H1 (cell line): ENCODE results near the gene GTF2H3.

Source experiments
- ATF3 ChIP-seq: IDR thresholded peaks from 2 replicates; pipeline ENCODE4 v1.6.1; 2011; ENCODE audit warnings: low read depth, mild to moderate bottlenecking, low read length; ENCODE audit not compliant: insufficient read depth
- CTCF ChIP-seq, 3 experiments: IDR thresholded peaks; 1 replicate in 2 of 3; 2 replicates in 1 of 3; pipeline versions ENCODE4 v1.5.1 to v1.6.1; 2011; ENCODE audit warnings: low read length in 3 of 3, mild to moderate bottlenecking in 3 of 3, inconsistent platforms in 2 of 3, low read depth in 1 of 3, moderate library complexity in 1 of 3; ENCODE audit not compliant: insufficient read depth in 1 of 3; ENCODE audit errors: control extremely low read depth in 1 of 3
- EP300 ChIP-seq, 2 experiments: IDR thresholded peaks; 1 replicate in 1 of 2; 2 replicates in 1 of 2; pipeline ENCODE4 v1.6.1; 2011 to 2012; ENCODE audit warnings: low read depth in 2 of 2, low read length in 2 of 2, mild to moderate bottlenecking in 2 of 2, borderline replicate concordance in 1 of 2, inconsistent platforms in 1 of 2, moderate library complexity in 1 of 2
- POLR2A ChIP-seq, 2 experiments: IDR thresholded peaks; 1 replicate in 1 of 2; 2 replicates in 1 of 2; pipeline ENCODE4 v1.6.1; 2011; ENCODE audit warnings: low read depth in 2 of 2, low read length in 2 of 2, mild to moderate bottlenecking in 2 of 2; ENCODE audit errors: control extremely low read depth in 1 of 2
- SUZ12 ChIP-seq: fragments of 200-600 bp; sonication (generic); IDR thresholded peaks from 2 replicates; pipeline ENCODE4 v1.6.1; 2012; ENCODE audit warnings: mild to moderate bottlenecking, inconsistent platforms, low read length, moderate library complexity, mixed read lengths
- TAF1 ChIP-seq: IDR thresholded peaks from 2 replicates; pipeline ENCODE4 v1.6.1; 2011; ENCODE audit warnings: mild to moderate bottlenecking, low read depth, low read length

- TF ChIP-seq SUZ12 (no peak), CTCF (IDR thresholded peaks at IDR 0.05; ENCODE audit: control extremely low read depth in 1 of 3, insufficient read depth in 1 of 3, low read depth in 1 of 3, low read length in 3 of 3) (no peak), EP300 (IDR thresholded peaks at IDR 0.05; ENCODE audit: borderline replicate concordance in 1 of 2, low read depth in 2 of 2, low read length in 2 of 2) (no peak), TAF1 (no peak), ATF3 (no peak), POLR2A (IDR thresholded peaks at IDR 0.05; ENCODE audit: control extremely low read depth in 1 of 2, low read depth in 2 of 2, low read length in 2 of 2) (no peak)
Measured at GRCh38 chr12:123599310-123599709, 34.3 kb upstream of the GTF2H3 start.
